ENCODE data around the gene ENTPD1.
"Not testable (repeated sequence)": the region's sequence is repeated elsewhere in the genome, so short reads cannot be mapped to it uniquely, and the experiment has no call there.

ENTPD1 gene

DNA sequence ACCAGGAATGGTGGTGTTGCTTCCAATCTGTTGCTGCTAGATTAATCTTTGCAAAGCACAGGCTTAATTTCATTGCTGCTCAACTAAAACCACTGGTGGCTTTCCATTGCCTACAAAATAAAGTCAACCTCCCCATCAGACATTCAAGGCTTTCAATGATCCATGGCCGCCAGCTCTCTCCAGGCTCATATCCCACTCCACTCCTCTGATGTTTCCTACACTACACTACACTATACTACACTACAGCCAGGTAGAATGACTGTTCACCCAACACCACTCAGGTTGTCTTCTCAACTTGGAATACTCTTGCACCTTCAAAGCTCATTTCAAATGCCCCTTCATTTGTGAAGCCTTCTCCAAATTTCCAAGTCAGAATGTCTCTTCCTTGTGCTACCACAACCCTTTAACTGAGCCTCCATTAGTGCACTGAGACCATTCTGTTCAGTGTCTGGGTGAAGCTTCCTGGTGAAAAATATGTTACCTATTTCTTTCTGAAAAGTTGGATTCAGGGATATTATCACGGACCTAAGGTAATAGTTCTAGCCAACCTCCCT is 116.3 kb downstream of the ENTPD1 start:
- DNase-seq, result no peak

- DNase-seq, result no peak
Measured at GRCh38 chr10:95873139-95873538, 117.2 kb downstream of the ENTPD1 start.

- DNase-seq, result no peak
Measured at GRCh38 chr10:95873651-95874050, 117.7 kb downstream of the ENTPD1 start.

GRCh38 chr10:95874783-95875182 is 118.8 kb downstream of the ENTPD1 start:
- DNase-seq, result not testable (repeated sequence)

GRCh38 chr10:95876756-95877155 is 120.8 kb downstream of the ENTPD1 start:
- DNase-seq, result no peak

DNA sequence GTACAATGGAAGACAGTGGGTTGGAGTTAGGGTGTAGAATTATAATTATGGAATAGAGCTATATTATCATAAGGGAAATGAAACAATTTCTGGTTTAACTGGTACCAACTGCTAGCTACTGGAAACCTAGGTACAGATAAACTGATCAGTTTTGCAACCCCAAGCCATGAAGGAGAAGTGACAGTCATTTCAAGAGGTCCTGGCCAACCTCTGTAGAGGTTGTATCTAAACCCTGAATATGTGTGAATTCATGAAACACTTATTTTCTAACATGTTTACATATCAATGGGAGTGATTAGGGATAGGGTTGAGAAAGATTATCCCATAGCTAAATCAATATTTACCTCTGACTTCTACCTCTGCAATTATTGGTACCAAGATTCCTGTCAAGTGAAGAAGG is 121.9 kb downstream of the ENTPD1 start:
- no peak for DNase-seq

- no peak for DNase-seq
Measured at GRCh38 chr10:95880704-95881103, 124.7 kb downstream of the ENTPD1 start.

GRCh38 chr10:95881316-95881715 is 125.4 kb downstream of the ENTPD1 start:
- DNase-seq, result no peak

DNA sequence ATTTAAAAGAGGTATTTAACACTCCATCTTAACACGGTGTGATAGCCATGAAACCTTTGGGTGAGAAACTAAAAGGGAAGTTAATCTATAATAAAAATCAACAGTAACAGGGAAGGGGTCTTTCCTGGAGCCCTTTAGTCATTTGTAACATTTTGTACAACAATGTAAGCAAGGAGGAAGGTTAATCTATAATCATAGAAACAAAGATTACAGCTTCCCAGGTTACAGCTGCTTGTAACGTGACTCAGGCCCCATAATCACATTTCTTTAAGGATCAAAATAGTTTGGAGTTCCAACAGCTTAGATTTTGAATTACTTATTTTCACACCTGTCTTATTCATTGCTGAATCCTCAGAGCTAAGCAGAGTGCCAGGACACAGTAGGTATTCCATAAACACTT is 133.9 kb downstream of the ENTPD1 start:
- DNase-seq, result no peak

DNA sequence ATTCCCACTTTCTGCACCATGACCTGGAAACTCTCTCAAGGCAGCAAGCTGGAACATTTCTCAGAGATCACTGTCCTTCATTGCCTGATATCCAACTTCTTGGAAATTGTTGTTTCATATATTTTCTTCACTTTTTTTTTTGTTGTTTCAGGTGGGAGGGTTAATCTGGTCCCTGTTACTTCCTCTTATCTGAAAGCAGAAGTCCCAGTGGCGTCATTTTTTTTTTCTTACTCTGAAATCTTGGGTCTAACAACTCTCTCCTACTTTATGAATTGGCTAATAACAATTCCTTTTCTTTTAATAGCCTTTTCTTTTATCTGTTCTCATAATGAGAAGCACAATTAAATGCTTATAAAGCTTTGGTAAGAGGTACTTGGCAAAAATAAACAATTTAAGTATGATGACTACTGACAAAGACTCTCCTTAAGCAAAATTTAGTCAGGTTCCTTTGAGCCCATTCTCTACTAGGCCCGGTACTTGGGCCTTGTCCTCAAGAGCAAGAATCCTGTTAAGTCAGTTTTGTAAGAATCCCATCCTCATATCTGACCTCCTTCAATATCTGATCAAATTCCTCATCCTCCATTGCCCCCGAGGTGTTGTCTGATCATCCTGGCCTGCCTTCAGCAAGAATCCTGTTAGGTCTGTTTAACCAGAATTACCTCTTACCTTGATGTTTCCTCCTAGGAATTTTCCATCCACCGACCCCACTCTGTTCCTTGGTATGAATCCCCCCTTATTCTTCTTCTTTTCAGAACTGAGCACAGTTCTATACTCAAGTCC is 140.3 kb downstream of the ENTPD1 start:
- DNase-seq, result no peak

DNA sequence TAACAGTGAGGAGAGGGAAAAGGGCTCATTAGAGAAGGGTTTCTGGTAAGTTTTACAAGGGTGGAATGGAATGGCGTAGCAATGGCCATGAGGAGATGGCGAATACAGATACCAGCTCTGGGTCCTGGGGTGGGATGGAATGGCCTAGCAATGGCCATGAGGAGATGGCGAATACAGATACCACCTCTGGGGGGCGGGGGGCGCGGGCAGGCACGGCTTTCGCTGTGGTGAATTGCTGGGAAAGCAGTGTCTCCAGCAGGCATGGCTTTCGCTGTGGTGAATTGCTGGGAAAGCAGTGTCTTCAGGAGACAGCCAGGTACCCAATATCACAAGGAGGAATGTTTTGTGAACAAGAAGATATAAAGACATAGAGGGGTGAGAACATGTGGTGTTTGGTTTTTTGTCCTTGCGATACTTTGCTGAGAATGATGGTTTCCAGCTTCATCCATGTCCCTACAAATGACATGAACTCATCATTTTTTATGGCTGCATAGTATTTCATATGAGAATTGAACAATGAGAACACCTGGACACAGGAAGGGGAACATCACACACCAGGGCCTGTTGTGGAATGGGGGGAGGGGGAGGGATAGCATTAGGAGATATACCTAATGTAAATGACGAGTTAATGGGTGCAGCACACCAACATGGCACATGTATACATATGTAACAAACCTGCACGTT is 150.1 kb downstream of the ENTPD1 start:
- not testable (repeated sequence) for DNase-seq

GRCh38 chr10:95906677-95907455 is 150.9 kb downstream of the ENTPD1 start:
- DNase-seq, result no peak

- DNase-seq, result peak; percentile 28
Measured at GRCh38 chr10:95907456-95908253, 151.7 kb downstream of the ENTPD1 start, which contains the start of gene CC2D2B. CC2D2B (plus strand) TSS chr10:95907975; CDS start chr10:95911324, 3,349 bp downstream.

DNA sequence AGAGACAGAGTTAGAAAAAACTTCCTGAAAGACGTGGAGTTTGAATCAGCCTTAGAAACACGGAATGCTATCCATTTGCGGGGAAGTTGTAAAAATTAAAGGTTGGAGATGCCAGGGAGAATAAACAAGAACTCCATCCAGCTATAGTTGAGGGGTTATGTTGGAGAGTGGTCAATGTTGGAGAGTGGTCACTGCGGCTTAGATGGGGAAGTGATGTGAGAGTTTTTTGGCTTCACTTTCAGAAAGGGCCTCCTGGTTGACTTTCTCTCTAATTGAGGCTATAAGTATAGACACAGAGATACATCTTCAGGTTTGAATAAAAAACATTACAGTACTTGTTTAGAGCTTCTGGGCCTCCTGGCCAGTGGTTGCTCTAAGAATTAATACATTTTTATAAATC is 152.5 kb downstream of the ENTPD1 start:
- no peak for DNase-seq

DNA sequence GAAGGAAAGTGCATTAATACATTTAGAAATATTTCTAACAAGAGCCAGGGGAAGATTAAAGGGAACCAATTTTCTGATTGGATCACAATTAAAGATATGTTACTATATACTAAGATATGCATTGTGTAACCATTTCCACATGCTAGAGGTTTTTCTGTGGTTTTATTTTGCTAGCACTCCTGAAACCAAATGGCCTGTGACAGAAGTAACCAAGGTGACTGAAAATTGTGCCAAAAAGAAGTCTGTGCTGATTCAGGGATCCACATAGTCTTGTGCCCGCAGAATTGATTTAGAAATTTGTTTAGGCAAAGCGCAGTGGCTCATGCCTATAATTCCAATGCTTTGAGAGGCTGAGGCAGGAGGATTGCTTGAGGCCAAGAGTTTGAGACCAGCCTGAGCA is 153.6 kb downstream of the ENTPD1 start:
- no peak for DNase-seq

DNA sequence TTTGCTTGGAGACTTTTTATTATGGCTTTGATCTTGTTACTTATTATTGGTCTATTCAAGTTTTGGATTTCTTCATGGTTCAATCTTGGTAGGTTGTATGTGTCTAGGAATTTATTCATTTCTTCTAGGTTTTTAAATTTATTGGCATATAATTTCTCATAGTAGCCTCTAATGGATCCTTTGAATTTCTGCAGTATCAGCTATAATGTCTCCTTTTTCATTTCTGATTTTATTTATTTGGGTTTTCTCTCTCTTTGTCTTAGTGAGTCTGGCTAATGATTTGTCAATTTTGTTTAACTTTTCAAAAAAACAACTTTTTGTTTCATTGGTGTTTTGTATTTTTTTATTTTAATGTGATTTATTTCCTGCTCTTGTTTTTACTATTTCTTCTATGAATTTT is 160.1 kb downstream of the ENTPD1 start:
- DNase-seq, result not testable (repeated sequence)
